Gastrocnemius medialis (tissue), 4 donors: ENCODE data around the gene FRS3. TPM values are rescaled to one million over a fixed set of nuclear protein-coding genes. Genes with fewer than 3 reads are reported as not detected.
A peak's percentile ranks its signal among the peaks of the same experiment; 100 is the strongest.

Experiments
- ATAC-seq, 2 donors: fragments of 150-250 bp; one replicate each; pipeline ENCODE4 v1.9.1; 2016
- DNase-seq, 2 donors: peaks; one replicate each; pipeline ENCODE4 v3.0.0-alpha.2; 2019
- H3K27ac ChIP-seq, 4 donors: fragments of 200-600 bp; sonication (generic); 1 replicate in 1 of 4; 2 replicates in 3 of 4; pipeline ENCODE4 v1.5.1; 2016 to 2018; ENCODE audit warnings: mild to moderate bottlenecking in 2 of 4, moderate library complexity in 1 of 4
- H3K27me3 ChIP-seq, 3 donors: fragments of 200-600 bp; sonication (generic) in 2 of 3; 1 replicate in 1 of 3; 2 replicates in 2 of 3; pipeline versions ENCODE4 v1.5.1 to v1.6.0; 2016 to 2019; ENCODE audit warnings: mild to moderate bottlenecking in 1 of 3, moderate library complexity in 1 of 3
- H3K36me3 ChIP-seq, 2 donors: fragments of 200-600 bp; sonication (generic) in 1 of 2; one replicate each; pipeline ENCODE4 v1.5.1; 2017 to 2018
- H3K4me1 ChIP-seq, 2 donors: fragments of 200-600 bp; sonication (generic) in 1 of 2; one replicate each; pipeline ENCODE4 v1.5.1; 2016 to 2017; ENCODE audit warnings: mild to moderate bottlenecking in 2 of 2
- H3K4me3 ChIP-seq, 4 donors: fragments of 200-600 bp; sonication (generic) in 3 of 4; 1 replicate in 1 of 4; 2 replicates in 3 of 4; pipeline ENCODE4 v1.5.1; 2016 to 2019; ENCODE audit warnings: mild to moderate bottlenecking in 2 of 4
- H3K9me3 ChIP-seq, 3 donors: fragments of 200-600 bp; sonication (generic) in 2 of 3; 1 replicate in 1 of 3; 2 replicates in 2 of 3; pipeline ENCODE4 v1.5.1; 2016 to 2019
- CTCF ChIP-seq, 5 experiments: fragments of 450-650 bp in 3 of 5; fragments of 200-600 bp in 2 of 5; sonication (generic) in 2 of 5; IDR thresholded peaks in 4 of 5; conservative IDR thresholded peaks in 1 of 5; 1 replicate in 4 of 5; 2 replicates in 1 of 5; pipeline ENCODE4 v1.5.1; 2016 to 2019; ENCODE audit warnings: antibody characterized with exemption in 5 of 5, mild to moderate bottlenecking in 3 of 5, moderate library complexity in 3 of 5
- POLR2A ChIP-seq, 2 donors: fragments of 450-650 bp; IDR thresholded peaks; one replicate each; pipeline ENCODE4 v1.6.1; 2017; ENCODE audit warnings: antibody characterized with exemption in 2 of 2, mild to moderate bottlenecking in 2 of 2, moderate library complexity in 2 of 2
- in situ Hi-C, 4 donors: fragments of 200-750 bp; cut with MboI; loops; one replicate each; pipeline versions ENCODE4 v1.15.0 to v1.8.0; 2017; ENCODE audit warnings: low sequenced_read_pairs in 4 of 4
- intact Hi-C: fragments of 100-400 bp; cut with DNase I; formaldehyde crosslinking; loops from one replicate; pipeline ENCODE4 v1.15.1; 2023; ENCODE audit warnings: low total_unique reads
- total RNA-seq, 4 donors: library from RNA; depleted of rRNA; stranded (reverse); fragments of >200 nt; gene quantifications; one replicate each; pipeline versions ENCODE4 v1.1.0 to v1.2.3, GENCODE V29; 2016

The FRS3 gene
- total RNA-seq, 4 donors from 2014 or later: 2.9 to 6.9 (median 5.5) TPM

GRCh38 chr6:41728073-41728936, 51.4 kb downstream of the FRS3 start:
- peak; percentile 93 to 95 for DNase-seq

DNA sequence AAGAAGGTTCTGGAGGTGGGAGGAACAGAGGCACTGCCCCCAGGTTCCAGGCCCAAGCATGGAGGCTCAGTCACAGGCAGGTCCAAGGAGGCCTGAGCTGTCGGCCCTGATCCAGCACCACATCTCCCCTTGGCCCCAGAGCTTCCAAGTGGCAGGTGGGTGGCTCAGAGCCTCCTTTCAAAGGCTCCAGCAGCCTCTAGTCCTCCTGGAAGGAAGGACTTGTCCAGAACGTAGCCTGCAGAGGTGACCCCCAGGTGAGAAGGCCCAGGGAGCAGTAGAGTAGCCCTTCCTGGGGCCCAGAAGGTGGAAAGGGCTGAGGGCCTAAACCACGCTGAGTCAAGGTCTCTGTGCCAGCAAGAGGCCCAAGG, 52.0 kb downstream of the FRS3 start:
- intact Hi-C loops: no loop called here
- TF ChIP-seq POLR2A (IDR thresholded peaks at IDR 0.05) (no peak), CTCF (IDR thresholded peaks at IDR 0.05 in 4 of 5, conservative IDR thresholded peaks at IDR 0.05 in 1 of 5) (no peak)
- Histone ChIP-seq H3K4me3 (peak overlapping the region in 2 of 4 donors; percentile 7 to 31), H3K9me3 (no peaks in the 10 kb centered on the region), H3K36me3 (no peaks in the 10 kb centered on the region), H3K27me3 (no peaks in the 10 kb centered on the region), H3K27ac (peak overlapping the region; percentile 97 to 99 (median 98)), H3K4me1 (peaks cover 84 to 88% of the 10 kb centered on the region in 2 donors)
- in situ Hi-C loops: no loop called here
- DNase-seq (no peak), ATAC-seq (no peak)

More at GRCh38 chr6:41728073-41728936, 51.4 kb downstream of the FRS3 start:
- no peaks in the 10 kb centered on the region for H3K36me3 ChIP-seq
- intact Hi-C loops: no loop called here
- H3K27me3 ChIP-seq: no peaks in the 10 kb centered on the region
- peak overlapping the region; percentile 97 to 99 (median 98) for H3K27ac ChIP-seq
- TF ChIP-seq POLR2A (IDR thresholded peaks at IDR 0.05) (peak; percentile 83 to 91), CTCF (IDR thresholded peaks at IDR 0.05 in 4 of 5, conservative IDR thresholded peaks at IDR 0.05 in 1 of 5) (no peak)
- peak overlapping the region; percentile 31 to 90 (median 36) for H3K4me3 ChIP-seq
- H3K9me3 ChIP-seq: no peaks in the 10 kb centered on the region
- peak; percentile 48 to 64 for ATAC-seq
- H3K4me1 ChIP-seq: peaks cover 79 to 82% of the 10 kb centered on the region in 2 donors
- in situ Hi-C loops: no loop called here

DNA sequence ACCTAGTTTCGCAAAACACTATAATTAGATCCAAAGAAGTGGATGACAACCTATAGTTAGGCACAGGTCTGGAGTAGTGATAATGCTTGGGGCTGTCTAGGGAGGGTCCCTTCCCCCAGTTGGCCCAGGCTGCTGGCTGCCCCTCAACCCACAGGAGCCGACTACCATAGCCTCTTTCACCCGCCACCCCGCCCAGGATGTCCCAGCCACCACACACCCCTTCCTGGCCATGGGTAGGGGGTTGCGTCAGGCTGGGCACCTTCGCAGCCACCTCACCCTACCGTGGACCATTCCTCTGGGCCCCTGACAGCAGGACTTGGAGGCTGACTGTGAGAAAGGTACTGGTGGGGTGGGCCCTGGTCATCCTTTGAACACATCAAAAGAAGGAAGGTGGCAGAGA, 52.8 kb downstream of the FRS3 start:
- ATAC-seq: no peak
- TF ChIP-seq CTCF (IDR thresholded peaks at IDR 0.05 in 4 of 5, conservative IDR thresholded peaks at IDR 0.05 in 1 of 5) (no peak), POLR2A (IDR thresholded peaks at IDR 0.05) (no peak)
- H3K9me3 ChIP-seq: no peaks in the 10 kb centered on the region
- peak overlapping the region; percentile 97 to 99 (median 98) for H3K27ac ChIP-seq
- peaks cover 92 to 97% of the 10 kb centered on the region in 2 donors for H3K4me1 ChIP-seq
- H3K36me3 ChIP-seq: no peaks in the 10 kb centered on the region
- no peaks in the 10 kb centered on the region for H3K27me3 ChIP-seq
- DNase-seq: no peak
- intact Hi-C loops: no loop called here
- in situ Hi-C loops: no loop called here
- no peak overlapping the region for H3K4me3 ChIP-seq

DNA sequence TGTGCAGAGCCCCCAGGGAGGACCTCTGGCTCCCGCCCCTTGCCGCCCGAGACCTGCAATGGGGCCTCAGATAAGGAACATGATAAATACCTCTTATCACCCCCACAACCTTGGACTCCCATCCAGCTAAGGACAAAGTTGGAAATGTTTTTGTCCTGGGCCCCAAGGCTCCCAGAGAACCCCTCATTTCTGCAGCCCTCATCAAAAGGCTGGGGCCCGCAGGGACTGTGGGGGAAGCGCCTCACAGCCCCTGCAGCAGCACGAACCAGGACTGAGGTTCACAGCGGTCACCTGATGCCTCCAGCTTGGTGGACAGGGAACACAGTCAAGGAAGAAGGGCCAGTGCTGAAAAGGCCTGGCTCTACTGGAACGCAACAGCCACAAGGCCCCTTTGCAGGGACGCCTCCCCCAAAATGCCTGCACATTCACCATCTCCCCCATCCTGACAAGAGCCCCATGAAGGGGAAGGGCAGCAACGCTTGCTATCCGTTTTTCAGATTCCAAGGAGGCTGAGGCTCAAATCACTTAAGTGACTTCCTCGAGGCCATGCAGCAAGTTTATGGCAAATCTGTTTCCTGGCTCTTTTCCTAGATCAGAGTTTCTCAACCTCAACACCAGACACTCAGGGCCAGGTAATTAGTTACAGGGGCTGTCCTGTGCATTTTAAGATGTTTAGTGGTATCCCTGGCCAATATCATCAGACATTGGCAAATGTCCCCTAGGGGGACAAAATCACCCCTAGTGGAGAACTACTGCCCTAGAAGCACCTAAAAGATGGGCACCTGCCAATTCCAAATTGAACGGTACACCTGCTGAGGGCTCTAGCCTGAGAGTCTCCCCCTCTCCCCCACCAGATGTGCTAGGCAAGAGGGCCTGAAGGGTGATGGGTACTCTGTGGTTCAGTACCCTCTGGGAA, 54.9 kb downstream of the FRS3 start:
- no peak for TF ChIP-seq POLR2A (IDR thresholded peaks at IDR 0.05)
- peak in 2 of 5 experiments; percentile 20 to 24 for TF ChIP-seq CTCF (IDR thresholded peaks at IDR 0.05 in 4 of 5, conservative IDR thresholded peaks at IDR 0.05 in 1 of 5)
- Histone ChIP-seq H3K27me3 (no peaks in the 10 kb centered on the region), H3K27ac (peak overlapping the region; percentile 97 to 99 (median 98)), H3K36me3 (no peaks in the 10 kb centered on the region), H3K9me3 (no peaks in the 10 kb centered on the region), H3K4me3 (peak overlapping the region in 3 of 4 donors; percentile 6 to 24 (median 15)), H3K4me1 (peaks cover 92 to 100% of the 10 kb centered on the region in 2 donors)
- no peak for DNase-seq
- intact Hi-C loops: loop anchor here (1.0 kb wide), 1 partner anchor 12 kb away; no protein-coding TSS in a partner anchor
- in situ Hi-C loops: no loop called here
- no peak for ATAC-seq
